B cell (primary cell): ENCODE results near the gene CLCN5. TPM values are rescaled to one million over a fixed set of nuclear protein-coding genes. Genes with fewer than 3 reads are reported as not detected.

ENCODE experiments used
- ATAC-seq: fragments of 200-7000 bp; cut with Tn5 transposase; one replicate; pipeline ENCODE4 v1.10.0; 2021; ENCODE audit warnings: low read depth, mild to moderate bottlenecking, moderate number of reproducible peaks, moderate library complexity
- CTCF ChIA-PET: fragments of 350-600 bp; sonication (Branson Sonifier 250); formaldehyde crosslinking; loops from one replicate; lab custom pipeline; 2021; ENCODE audit warnings: antibody characterized with exemption, inconsistent platforms; lab: Charles Lee
- POLR2A ChIA-PET: fragments of 350-600 bp; sonication (Branson Sonifier 250); formaldehyde crosslinking; loops from one replicate; lab custom pipeline; 2021; ENCODE audit warnings: antibody characterized with exemption; lab: Charles Lee
- DNase-seq: peaks from one replicate; pipeline ENCODE4 v3.0.0; 2013
- H2AFZ ChIP-seq: 2 replicates; pipeline ENCODE4 v1.6.1; 2012; ENCODE audit warnings: mild to moderate bottlenecking, low read depth, low read length; ENCODE audit not compliant: insufficient read depth, poor library complexity, severe bottlenecking
- H3K27ac ChIP-seq, 2 donors: 1 replicate in 1 of 2; 2 replicates in 1 of 2; pipeline ENCODE4 v1.5.1; 2012 to 2013; ENCODE audit warnings: low read length in 2 of 2, mild to moderate bottlenecking in 2 of 2, moderate library complexity in 1 of 2
- H3K27me3 ChIP-seq, 4 experiments: fragments of 200-600 bp in 1 of 4; sonication (generic) in 1 of 4; replicated peaks in 1 of 4; 1 replicate in 2 of 4; 2 replicates in 2 of 4; pipeline versions ENCODE4 v1.6.1 to v1.7.0; 2013 to 2016; ENCODE audit warnings: low read length in 3 of 4, mild to moderate bottlenecking in 2 of 4, mixed read lengths in 1 of 4, moderate library complexity in 1 of 4; ENCODE audit not compliant: insufficient read depth in 4 of 4, control insufficient read depth in 3 of 4; ENCODE audit errors: control extremely low read depth in 1 of 4
- H3K36me3 ChIP-seq, 2 experiments: replicated peaks in 1 of 2; 1 replicate in 1 of 2; 2 replicates in 1 of 2; pipeline versions ENCODE4 v1.6.1 to v1.7.1; 2013; ENCODE audit warnings: low read length in 1 of 2; ENCODE audit not compliant: insufficient read depth in 2 of 2, control insufficient read depth in 1 of 2; ENCODE audit errors: control extremely low read depth in 1 of 2, extremely low read depth in 1 of 2
- H3K4me1 ChIP-seq, 2 donors: fragments of 200-600 bp in 1 of 2; sonication (generic) in 1 of 2; 1 replicate in 1 of 2; 2 replicates in 1 of 2; pipeline versions ENCODE4 v1.5.1 to v1.6.1; 2013 to 2017; ENCODE audit warnings: low read length in 2 of 2; ENCODE audit not compliant: control insufficient read depth in 2 of 2, insufficient read depth in 2 of 2
- H3K4me2 ChIP-seq: replicated peaks from 2 replicates; pipeline ENCODE3; 2012; ENCODE audit warnings: mild to moderate bottlenecking, low read depth, low read length; ENCODE audit not compliant: poor library complexity, severe bottlenecking
- H3K4me3 ChIP-seq, 5 experiments: fragments of 200-600 bp in 1 of 5; sonication (generic) in 1 of 5; 1 replicate in 3 of 5; 2 replicates in 2 of 5; pipeline versions ENCODE4 v1.5.1 to v1.7.0; 2011 to 2016; ENCODE audit warnings: low read length in 4 of 5, mild to moderate bottlenecking in 4 of 5, low read depth in 2 of 5, control low read depth in 1 of 5, moderate library complexity in 1 of 5; ENCODE audit not compliant: insufficient read depth in 1 of 5; ENCODE audit errors: control extremely low read depth in 1 of 5, extremely low read depth in 1 of 5
- H3K79me2 ChIP-seq: fragments of 200-600 bp; sonication (generic); one replicate; pipeline ENCODE4 v1.6.0; 2016; ENCODE audit warnings: low read length; ENCODE audit not compliant: control insufficient read depth, insufficient read depth
- H3K9ac ChIP-seq: fragments of 200-600 bp; sonication (generic); 2 replicates; pipeline ENCODE4 v1.6.1; 2017; ENCODE audit warnings: mild to moderate bottlenecking, low read length, moderate library complexity
- H3K9me3 ChIP-seq, 3 donors: one replicate each; pipeline versions ENCODE4 v1.6.1 to v1.7.1; 2013; ENCODE audit warnings: low read length in 2 of 3; ENCODE audit not compliant: control insufficient read depth in 2 of 3, insufficient read depth in 1 of 3; ENCODE audit errors: control extremely low read depth in 1 of 3
- H4K20me1 ChIP-seq: 2 replicates; pipeline ENCODE4 v1.6.0; 2012; ENCODE audit warnings: mild to moderate bottlenecking, low read length; ENCODE audit not compliant: insufficient read depth, control insufficient read depth, poor library complexity, severe bottlenecking
- H3K27ac Mint-ChIP-seq: one replicate; pipeline ENCODE4 v1.8.0; 2021; ENCODE audit warnings: mixed read lengths
- H3K27me3 Mint-ChIP-seq: one replicate; pipeline ENCODE4 v1.8.0; 2021; ENCODE audit warnings: mixed read lengths
- H3K4me1 Mint-ChIP-seq: one replicate; pipeline ENCODE4 v1.8.0; 2021; ENCODE audit warnings: mixed read lengths
- H3K4me3 Mint-ChIP-seq: one replicate; pipeline ENCODE4 v1.8.0; 2021; ENCODE audit warnings: mixed read lengths
- H3K9me3 Mint-ChIP-seq: one replicate; pipeline ENCODE4 v1.8.0; 2022; ENCODE audit warnings: mixed read lengths; ENCODE audit not compliant: insufficient read depth
- EZH2 ChIP-seq: IDR thresholded peaks from 2 replicates; pipeline ENCODE4 v1.6.1; 2012; ENCODE audit warnings: borderline replicate concordance, low read depth, mild to moderate bottlenecking, moderate library complexity, low read length; ENCODE audit not compliant: insufficient read depth, poor library complexity, severe bottlenecking
- WGBS: methylation state at CpG from one replicate; pipeline ENCODE4 v1.1.5; 2013; ENCODE audit warnings: missing lambda C conversion rate; ENCODE audit not compliant: insufficient coverage; 5-methylcytosine and 5-hydroxymethylcytosine counted together
- intact Hi-C: fragments of 100-400 bp; cut with micrococcal nuclease; formaldehyde crosslinking; loops from one replicate; pipeline ENCODE4 v1.10.0; 2022
- polyA plus RNA-seq: library from polyadenylated mRNA; depleted of rRNA; stranded (reverse); fragments of >200 nt; gene quantifications from 2 replicates; pipeline ENCODE4 v1.2.3, GENCODE V29; 2012
- total RNA-seq, 2 donors: library from RNA; stranded (reverse); fragments of 120-200 nt in 1 of 2; gene quantifications; 1 replicate in 1 of 2; 2 replicates in 1 of 2; pipeline versions ENCODE4 v1.2.3 to v1.2.4, GENCODE V29; 2013 to 2022
- TF ChIP-seq, protein P1 (sequence below): fragments of 200-600 bp; IDR thresholded peaks from one replicate; pipeline ENCODE4 v1.8.0; 2022; ENCODE audit warnings: antibody characterized with exemption, mild to moderate bottlenecking

The CLCN5 gene
- total and polyA plus RNA-seq, 2 donors (not counting 1 experiment from before 2014, with no cell fraction given) = 0.55 to 3.6 TPM

DNA sequence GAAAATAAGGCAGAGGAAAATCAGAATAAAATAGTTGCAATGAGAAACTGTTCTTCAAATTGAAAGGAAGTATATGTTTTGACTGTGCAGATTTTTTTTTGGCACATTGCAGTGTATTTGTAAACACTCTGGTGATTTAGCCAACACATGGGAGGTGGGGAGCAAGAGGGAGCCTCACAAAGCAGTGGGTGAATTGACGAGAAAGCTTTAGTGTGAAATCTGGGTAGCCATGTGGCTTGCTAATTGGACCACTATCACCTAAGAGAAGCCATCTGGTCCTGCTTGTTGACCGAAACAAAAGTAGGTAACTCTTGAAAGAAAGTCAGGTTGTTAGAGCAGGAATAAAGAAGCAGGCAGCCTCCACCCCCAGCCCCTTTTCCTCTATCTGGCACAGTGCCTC lies 10.4 kb downstream of the CLCN5 start:
- no peak overlapping the region for H3K4me3 ChIP-seq
- no CpG with 5 or more reads among the region's 2 CpGs for WGBS
- Mint-ChIP-seq H3K4me1 (no peaks in the 10 kb centered on the region), H3K27me3 (no peaks in the 10 kb centered on the region), H3K4me3 (no peak overlapping the region), H3K27ac (no peak overlapping the region), H3K9me3 (no peaks in the 10 kb centered on the region)
- POLR2A ChIA-PET = no interaction called here
- H4K20me1 ChIP-seq = no peaks in the 10 kb centered on the region
- no peaks in the 10 kb centered on the region for H3K27me3 ChIP-seq
- ATAC-seq (no peak), DNase-seq (no peak)
- H3K27ac ChIP-seq = no peak overlapping the region
- no peak overlapping the region for H3K4me2 ChIP-seq
- H3K9ac ChIP-seq = no peak overlapping the region
- no peak overlapping the region for H2AFZ ChIP-seq
- intact Hi-C loops = no loop called here
- H3K79me2 ChIP-seq = no peaks in the 10 kb centered on the region
- no peaks in the 10 kb centered on the region for H3K9me3 ChIP-seq
- TF ChIP-seq, protein P1, sequence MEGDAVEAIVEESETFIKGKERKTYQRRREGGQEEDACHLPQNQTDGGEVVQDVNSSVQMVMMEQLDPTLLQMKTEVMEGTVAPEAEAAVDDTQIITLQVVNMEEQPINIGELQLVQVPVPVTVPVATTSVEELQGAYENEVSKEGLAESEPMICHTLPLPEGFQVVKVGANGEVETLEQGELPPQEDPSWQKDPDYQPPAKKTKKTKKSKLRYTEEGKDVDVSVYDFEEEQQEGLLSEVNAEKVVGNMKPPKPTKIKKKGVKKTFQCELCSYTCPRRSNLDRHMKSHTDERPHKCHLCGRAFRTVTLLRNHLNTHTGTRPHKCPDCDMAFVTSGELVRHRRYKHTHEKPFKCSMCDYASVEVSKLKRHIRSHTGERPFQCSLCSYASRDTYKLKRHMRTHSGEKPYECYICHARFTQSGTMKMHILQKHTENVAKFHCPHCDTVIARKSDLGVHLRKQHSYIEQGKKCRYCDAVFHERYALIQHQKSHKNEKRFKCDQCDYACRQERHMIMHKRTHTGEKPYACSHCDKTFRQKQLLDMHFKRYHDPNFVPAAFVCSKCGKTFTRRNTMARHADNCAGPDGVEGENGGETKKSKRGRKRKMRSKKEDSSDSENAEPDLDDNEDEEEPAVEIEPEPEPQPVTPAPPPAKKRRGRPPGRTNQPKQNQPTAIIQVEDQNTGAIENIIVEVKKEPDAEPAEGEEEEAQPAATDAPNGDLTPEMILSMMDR = no peak
- TF ChIP-seq EZH2 = no peak
- H3K36me3 ChIP-seq = no peaks in the 10 kb centered on the region
- no peaks in the 10 kb centered on the region for H3K4me1 ChIP-seq
- CTCF ChIA-PET = no interaction called here

- Histone ChIP-seq H2AFZ (no peak overlapping the region), H3K27ac (no peak overlapping the region), H3K36me3 (no peaks in the 10 kb centered on the region), H3K4me2 (no peak overlapping the region), H3K9ac (no peak overlapping the region), H3K79me2 (no peaks in the 10 kb centered on the region), H3K4me3 (no peak overlapping the region), H3K4me1 (no peaks in the 10 kb centered on the region), H3K9me3 (no peaks in the 10 kb centered on the region), H3K27me3 (no peaks in the 10 kb centered on the region), H4K20me1 (no peaks in the 10 kb centered on the region)
- ChIA-PET POLR2A (no interaction called here), CTCF (no interaction called here)
- no peak for DNase-seq
- Mint-ChIP-seq H3K4me3 (no peak overlapping the region), H3K9me3 (no peaks in the 10 kb centered on the region), H3K27ac (no peak overlapping the region), H3K4me1 (no peaks in the 10 kb centered on the region), H3K27me3 (no peaks in the 10 kb centered on the region)
- intact Hi-C loops = no loop called here
- WGBS = no CpG with 5 or more reads among the region's 3 CpGs
- ATAC-seq = no peak
- TF ChIP-seq, protein P1 = no peak
- TF ChIP-seq EZH2 = no peak
Observed at GRCh38 chrX:49934148-49934547, 11.8 kb downstream of the CLCN5 start.
